Nucleus accumbens (tissue), 56 donors: ENCODE results near the gene RNASE9.
"Not testable (repeated sequence)": the region's sequence is repeated elsewhere in the genome, so short reads cannot be mapped to it uniquely, and the experiment has no call there.

Source experiments
- DNase-seq, 56 donors: peaks; one replicate each; lab custom pipeline; 2025; lab: John Stamatoyannopoulos, UW

The RNASE9 gene

GRCh38 chr14:20560961-20561360 is at the start of gene RNASE9:
Gene RNASE9, minus strand, starts transcription at chr14:20561047.
- no peak for DNase-seq

GRCh38 chr14:20610002-20610765 is 49.3 kb upstream of the RNASE9 start:
- peak in 48 of 56 donors; percentile 11 to 87 (median 60) for DNase-seq

GRCh38 chr14:20609215-20610001 is 48.6 kb upstream of the RNASE9 start:
- DNase-seq: peak in 46 of 56 donors; percentile 18 to 80 (median 50)

GRCh38 chr14:20608383-20609110 is 47.7 kb upstream of the RNASE9 start:
- DNase-seq: no peak

- no peak for DNase-seq
Measured at GRCh38 chr14:20607617-20608016, 46.8 kb upstream of the RNASE9 start.

GRCh38 chr14:20606902-20607242 is 46.0 kb upstream of the RNASE9 start:
- no peak for DNase-seq

- DNase-seq: peak in 5 of 56 donors; percentile 5 to 28 (median 10)
Measured at GRCh38 chr14:20606190-20606901, 45.5 kb upstream of the RNASE9 start.

GRCh38 chr14:20603813-20604690 is 43.2 kb upstream of the RNASE9 start:
- no peak for DNase-seq

GRCh38 chr14:20602583-20602982 is 41.7 kb upstream of the RNASE9 start:
- no peak for DNase-seq

GRCh38 chr14:20601522-20601921 is 40.7 kb upstream of the RNASE9 start:
- DNase-seq: no peak

- no peak for DNase-seq
Measured at GRCh38 chr14:20597108-20597507, 36.3 kb upstream of the RNASE9 start.

- DNase-seq: not testable (repeated sequence)
Measured at GRCh38 chr14:20595726-20596125, 34.9 kb upstream of the RNASE9 start.

- no peak for DNase-seq
Measured at GRCh38 chr14:20592574-20592973, 31.7 kb upstream of the RNASE9 start.

- no peak for DNase-seq
Measured at GRCh38 chr14:20591235-20591634, 30.4 kb upstream of the RNASE9 start, which contains the start of gene RNASE12. Gene RNASE12, minus strand, starts transcription at chr14:20591376. Its CDS starts 653 bp downstream, at chr14:20590723.

GRCh38 chr14:20587489-20588154 is 26.8 kb upstream of the RNASE9 start, which contains the start of gene RNASE11:
Gene RNASE11, minus strand, starts transcription at chr14:20588001.
- DNase-seq: no peak

- no peak for DNase-seq
Measured at GRCh38 chr14:20583908-20584307, 23.1 kb upstream of the RNASE9 start.

GRCh38 chr14:20583142-20583541 is 22.3 kb upstream of the RNASE9 start:
- no peak for DNase-seq

GRCh38 chr14:20580242-20580641 is 19.4 kb upstream of the RNASE9 start:
- no peak for DNase-seq
